Measurements from ENCODE around the gene CANX.
"Not testable (repeated sequence)": the region's sequence is repeated elsewhere in the genome, so short reads cannot be mapped to it uniquely, and the experiment has no call there.

CANX gene, protein sequence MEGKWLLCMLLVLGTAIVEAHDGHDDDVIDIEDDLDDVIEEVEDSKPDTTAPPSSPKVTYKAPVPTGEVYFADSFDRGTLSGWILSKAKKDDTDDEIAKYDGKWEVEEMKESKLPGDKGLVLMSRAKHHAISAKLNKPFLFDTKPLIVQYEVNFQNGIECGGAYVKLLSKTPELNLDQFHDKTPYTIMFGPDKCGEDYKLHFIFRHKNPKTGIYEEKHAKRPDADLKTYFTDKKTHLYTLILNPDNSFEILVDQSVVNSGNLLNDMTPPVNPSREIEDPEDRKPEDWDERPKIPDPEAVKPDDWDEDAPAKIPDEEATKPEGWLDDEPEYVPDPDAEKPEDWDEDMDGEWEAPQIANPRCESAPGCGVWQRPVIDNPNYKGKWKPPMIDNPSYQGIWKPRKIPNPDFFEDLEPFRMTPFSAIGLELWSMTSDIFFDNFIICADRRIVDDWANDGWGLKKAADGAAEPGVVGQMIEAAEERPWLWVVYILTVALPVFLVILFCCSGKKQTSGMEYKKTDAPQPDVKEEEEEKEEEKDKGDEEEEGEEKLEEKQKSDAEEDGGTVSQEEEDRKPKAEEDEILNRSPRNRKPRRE

DNA sequence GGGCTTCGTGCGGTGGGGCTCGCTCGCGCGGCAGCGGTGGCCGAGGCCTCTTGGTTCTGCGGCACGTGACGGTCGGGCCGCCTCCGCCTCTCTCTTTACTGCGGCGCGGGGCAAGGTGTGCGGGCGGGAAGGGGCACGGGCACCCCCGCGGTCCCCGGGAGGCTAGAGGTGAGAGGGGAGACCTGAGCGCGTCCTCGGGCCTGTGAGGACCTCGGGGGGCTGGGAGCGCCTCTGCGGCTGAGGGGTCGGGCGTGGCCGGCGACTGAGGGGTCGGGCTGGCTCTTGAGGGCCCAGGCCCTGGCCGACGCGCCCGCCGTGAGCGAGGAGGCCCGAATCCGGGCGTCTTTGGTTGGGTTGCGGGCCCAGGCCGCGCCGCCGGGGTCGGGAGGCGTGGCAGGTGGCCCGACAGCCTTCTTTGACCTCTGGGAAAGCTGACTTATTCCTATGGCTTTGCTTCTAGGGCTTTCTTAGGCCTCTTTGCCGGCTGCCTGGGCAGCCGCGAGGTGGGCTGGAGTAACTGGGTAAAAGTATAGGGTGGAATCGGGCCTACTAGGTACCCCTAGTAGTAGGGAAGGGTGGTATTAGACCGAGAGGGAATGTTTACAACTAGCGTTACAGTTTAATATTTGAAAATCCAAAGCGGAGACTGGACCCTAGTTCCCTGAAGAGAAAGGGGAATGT is at the start of gene CANX:
Gene CANX, plus strand, starts transcription at position 33 of the 681 bp plus-strand sequence. CDS start 6,715 bp downstream, outside the sequence.
- no peak for DNase-seq

DNA sequence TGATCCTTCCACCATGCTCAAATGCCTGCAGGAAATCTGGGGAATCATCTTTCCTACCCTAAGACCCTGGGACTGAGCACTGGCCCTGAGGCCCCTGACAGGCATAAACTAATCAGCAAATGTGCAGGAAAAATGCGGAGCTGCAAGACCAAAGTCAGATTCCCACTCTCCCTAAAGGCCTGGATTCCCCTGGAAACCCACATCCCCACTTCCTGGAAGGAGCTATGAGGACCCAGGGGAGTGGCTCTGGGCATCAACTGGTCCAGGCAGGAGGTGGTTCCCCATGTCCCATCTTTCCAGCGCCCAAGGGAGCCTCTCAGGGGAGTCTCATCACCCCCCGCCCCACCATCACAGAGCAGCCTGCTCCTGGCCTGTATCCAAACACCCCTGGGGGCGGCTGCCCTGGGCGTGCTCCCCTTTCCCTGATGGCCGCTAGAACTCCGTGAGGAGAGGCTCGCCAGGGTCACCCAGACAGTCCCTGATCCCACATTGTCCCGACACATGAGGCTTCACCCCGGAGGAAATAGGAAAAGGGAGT is 49.5 kb upstream of the CANX start:
- DNase-seq, result not testable (repeated sequence)

DNA sequence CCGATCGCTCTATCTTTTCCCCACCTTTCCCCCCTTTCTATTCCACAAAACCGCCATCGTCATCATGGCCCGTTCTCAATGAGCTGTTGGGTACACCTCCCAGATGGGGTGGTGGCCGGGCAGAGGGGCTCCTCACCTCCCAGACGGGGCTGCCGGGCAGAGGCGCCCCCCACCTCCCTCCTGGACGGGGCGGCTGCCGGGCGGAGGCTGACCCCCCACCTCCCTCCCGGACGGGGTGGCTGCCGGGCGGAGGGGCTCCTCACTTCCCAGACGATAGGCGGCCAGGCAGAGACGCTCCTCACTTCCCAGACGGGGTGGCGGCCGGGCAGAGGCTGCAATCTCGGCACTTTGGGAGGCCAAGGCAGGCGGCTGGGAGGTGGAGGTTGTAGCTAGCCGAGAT is 48.5 kb upstream of the CANX start:
- not testable (repeated sequence) for DNase-seq

DNA sequence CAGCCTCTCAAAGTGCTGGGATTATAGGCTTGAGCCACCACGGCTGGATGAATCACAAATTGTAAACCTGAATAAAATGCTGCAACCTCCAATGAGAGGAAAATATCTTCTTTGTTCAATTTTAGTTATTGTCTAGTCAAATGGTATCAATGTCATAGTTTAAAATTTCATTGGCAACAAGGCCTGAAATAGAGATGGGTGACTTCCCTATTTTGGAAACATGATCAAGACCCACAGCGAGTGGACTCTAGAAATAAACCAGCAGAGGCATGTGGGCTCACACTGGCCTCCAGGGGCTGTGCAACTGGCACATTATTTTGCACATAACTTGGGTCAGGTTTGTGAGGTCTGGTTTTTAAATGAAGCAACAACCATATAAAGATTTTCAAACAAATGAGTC is 45.6 kb upstream of the CANX start:
- not testable (repeated sequence) for DNase-seq

DNA sequence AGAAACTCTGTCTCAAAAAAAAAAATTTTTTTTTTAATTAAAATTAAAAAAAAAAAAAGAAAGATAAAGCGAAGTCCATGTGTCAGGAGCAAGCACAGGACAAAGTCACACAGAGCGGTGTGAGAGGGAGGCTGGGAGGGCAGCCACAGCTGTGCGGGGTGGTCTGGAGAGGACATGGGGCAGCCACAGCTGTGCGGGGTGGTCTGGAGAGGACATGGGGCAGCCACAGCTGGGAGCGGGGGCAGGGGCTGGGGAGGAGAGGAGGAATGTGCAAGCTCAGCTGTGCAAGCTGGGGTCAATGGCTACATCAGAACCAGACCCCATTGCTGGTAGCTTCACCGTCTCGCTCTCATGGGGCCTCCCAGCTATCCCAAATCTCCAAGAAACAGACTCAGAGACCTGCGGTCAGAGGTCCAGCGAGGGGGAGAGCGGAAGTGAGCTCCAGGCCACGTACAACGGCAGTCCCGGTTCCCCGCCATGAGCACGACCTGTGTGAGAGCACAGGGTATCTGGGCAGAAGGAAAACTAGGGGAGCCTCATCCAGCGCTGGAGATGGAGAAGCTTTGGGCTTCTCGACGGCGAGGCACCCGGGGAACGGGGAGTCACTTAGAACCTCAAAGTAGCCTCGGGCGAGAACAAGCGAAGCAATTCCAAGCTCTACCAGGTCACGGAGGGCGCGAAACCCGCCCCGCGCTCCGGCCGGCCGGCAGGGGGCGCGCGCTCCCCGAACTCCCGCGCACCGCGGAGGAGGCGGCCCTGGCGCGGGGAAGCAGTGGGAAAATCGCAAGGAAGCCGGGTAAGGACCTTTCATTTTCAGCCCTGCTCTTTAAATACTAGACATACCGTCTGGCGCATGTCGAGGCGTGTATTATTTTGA is 41.2 kb upstream of the CANX start:
- DNase-seq, result not testable (repeated sequence)

DNA sequence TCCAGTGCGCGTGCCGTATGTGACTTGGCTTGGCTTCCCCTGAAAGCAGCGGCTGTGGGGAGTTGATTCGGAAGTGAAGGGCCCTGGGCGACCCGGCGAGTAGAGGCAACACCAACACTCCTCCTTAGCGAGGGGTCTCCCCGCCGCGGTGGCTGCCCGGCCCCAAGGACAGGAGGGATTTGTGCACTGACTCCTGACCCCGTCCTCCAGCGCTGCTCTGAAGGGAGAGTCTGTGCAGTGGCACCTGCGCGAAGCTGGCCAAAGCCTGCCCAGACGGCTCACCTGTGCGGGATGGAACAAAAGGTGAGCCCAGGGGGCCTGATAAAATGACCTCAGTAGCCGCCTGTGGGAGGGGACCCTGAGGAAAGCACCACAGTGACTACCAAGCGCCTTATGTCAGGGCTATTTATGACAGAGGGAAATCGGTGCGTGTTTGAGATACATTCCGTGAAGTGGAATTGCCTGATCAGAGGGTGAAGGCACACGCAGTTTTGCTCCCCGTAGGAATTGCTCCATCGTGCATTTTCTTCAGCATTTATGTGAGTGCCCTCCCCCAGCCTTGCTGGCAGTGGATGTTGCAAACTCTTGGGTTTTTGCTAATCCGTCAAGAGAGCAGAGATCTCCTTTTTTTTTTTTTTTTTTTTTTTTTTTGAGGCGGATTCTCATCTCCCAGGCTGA is 40.4 kb upstream of the CANX start:
- DNase-seq, result peak; percentile 8

DNA sequence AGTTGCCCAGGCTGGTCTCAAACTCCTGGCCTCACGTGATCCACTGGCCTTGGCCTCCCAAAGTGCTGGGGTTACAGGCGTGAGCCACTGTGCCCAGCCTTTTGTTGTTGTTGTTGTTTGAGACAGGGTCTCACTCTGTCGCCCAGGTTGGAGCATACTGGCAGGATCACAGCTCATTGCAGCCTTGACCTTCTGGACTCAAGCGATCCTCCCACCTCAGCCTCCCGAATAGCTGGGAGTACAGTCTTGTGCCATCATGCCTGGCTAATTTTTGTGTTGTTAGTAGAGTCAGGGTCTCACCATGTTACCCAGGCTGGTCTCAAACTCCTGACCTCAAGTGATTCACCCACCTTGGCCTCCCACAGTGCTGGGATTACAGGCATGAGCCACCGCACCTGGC is 37.1 kb upstream of the CANX start:
- not testable (repeated sequence) for DNase-seq

DNA sequence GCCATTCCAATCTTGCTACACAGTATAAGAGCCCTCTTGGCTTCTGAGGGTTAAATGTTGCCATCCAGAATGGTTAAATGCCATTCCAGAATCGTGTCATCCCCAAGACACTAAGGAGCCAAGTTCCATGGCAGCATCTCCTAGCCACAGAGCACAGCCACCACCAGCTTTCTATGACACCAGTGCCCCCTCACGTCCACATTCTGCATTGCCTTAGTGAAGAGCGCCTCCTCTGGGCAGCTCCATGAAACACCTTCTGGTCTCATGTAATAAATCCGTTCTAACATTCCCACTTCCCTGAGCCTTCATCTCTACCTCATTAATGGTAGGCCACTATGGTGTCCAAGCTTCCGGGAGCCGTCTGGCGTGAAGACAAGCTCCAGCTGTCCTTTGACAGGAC is 30.4 kb upstream of the CANX start:
- peak; percentile 69 for DNase-seq

DNA sequence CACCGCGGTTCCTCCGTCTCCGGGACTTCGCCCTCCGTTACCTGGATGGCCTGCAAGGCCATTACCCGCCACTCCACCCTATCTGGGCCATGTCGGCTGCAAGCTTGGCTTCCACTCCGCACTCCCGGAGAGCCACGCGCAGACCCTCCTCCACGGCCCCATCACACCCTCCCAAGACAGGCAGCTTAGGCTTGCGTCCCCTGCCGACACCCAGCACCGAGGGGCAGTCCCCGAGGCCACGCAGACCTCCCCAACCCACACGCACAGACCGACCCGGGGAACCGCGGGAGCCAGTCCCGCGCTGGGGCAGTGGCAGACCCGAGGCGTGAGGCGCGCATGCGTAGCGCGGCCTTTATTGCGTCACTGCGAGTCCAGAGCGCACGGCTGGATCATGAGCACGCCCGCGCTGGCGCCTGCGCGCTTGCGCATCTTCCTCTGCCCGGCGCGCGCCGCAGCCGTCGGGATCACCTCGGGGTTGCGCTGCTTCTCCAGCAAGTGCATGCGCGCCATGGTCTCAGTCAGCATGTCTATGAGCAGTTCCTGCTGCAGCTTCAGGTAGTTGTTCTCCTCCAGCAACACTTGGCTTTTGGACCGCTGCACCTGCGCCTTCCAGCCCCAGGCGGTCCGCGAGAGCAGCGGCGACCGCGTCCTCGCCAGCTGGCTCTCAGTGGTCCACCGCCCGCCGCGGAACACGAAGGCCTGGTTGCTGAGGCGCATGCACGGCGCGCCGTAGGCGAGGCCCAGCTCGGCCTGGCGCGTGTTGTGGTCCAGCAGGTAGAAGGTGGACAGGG is 20.3 kb upstream of the CANX start:
- DNase-seq, result peak; percentile 96

DNA sequence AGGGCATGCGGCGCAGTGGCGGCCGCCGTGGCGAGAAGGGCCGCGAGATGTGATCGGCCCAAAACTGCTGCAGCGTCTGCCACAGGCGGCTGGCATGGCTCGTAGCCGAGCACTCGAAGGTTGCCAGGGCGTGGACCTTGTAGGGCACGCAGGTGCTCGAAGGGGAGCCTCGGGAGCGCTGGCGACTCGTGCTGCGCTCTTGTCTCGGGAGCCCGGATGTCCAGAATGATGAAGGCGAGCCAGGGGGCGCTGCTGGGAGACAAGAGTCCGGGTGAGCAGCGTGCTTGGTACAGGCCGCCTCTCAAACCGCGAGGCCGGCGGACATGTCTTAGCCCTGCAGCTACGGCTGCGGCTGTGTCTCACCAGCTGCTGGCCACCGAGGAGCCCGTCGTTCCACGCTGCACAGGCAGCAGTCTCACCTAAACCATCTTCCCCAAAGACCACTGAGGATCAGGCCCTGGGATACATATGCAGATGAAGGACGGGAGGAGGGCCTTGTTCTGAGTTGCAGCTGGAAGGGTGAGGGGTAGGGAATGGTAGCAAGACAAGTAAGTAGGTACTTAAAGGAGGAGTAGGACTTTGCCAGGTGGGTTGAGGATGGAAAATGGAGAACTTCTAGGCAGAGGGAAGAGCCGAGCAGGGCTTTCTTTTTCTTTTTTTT is 19.6 kb upstream of the CANX start:
- DNase-seq, result peak; percentile 41

DNA sequence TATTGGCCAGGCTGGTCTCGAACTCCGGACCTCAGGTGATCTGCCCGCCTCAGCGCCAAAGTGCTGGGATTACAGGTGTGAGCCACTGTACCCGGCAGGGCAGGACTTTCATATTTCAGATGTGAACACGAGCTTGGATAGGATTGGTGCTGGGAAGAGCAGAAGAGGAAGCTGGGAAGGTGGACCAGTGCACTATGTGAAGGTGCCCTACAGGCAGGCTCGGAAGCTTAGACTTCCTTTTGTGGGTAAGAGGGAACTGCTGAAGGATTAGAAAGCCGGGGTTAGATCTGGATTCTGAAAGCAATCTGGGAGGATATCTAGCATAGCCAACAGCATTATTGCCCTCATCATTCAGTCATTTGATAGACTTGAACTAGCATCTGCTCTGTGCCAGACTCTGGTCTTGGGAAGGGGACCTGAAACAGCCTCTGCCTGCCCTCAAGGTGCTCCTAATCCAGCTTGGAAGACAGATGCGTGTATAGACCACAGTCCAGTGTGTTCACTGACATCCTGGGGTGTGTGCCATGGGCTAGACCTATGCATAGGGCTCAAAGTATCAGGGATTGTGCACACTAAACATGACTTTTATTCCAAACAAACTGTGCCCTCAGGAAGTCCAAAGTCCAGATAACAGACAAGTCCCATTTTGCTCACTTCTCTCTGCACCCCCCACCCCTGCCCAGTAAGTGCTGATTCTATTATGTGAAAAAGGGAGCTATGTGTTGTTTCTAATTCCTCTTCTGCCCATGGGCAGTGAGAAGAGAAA is 18.6 kb upstream of the CANX start:
- DNase-seq, result no peak

DNA sequence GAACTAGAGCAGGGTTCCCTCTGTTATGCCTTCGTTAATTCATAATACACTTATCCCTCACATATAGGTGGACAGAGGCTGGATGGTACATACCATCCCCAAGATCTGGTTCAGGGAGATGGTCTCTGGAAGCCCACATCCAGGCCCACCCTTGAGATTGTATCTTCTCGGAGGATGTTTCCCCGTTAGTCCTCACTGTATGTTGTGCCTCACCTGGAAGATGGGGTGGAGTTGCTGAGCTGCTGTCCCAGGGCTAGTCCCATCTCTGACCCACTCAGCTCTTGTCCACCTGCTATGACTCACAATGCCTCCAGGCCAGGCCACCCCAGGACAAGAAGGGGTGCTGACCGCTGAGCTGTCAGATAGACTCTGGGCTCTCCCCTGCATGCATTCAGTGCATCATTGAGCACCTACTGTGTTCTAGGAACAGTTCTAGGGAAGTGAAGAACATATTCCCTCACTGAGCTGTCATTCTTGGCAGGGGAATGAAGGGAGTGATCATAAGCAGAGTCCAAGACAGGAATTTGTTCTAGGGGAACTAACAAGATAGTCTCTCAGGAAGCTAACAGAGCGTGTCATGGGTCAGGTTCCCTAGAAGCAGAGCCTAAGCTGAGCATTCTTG is 17.9 kb upstream of the CANX start, which contains the start of gene CBY3:
Gene CBY3, minus strand, starts transcription at position 255 of the 622 bp plus-strand sequence. Its CDS starts 116 bp downstream, at position 139.
- no peak for DNase-seq

DNA sequence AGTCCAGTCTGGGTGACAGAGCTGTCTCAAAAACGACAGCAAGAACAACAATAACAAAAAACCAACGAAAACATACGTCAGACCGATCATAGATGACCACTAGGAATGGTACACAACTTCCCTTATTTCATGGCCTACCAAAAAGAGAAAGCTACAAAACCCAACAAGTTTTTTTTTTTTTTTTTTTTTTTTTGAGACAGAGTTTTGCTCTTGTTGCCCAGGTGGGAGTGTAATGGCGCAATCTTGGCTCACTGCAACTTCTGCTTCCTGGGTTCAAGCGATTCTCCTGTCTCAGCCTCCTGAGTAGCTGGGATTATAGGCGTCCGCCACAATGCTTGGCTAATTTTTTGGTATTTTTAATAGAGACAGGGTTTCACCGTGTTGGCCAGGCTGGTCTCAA is 9.6 kb upstream of the CANX start:
- DNase-seq, result not testable (repeated sequence)

DNA sequence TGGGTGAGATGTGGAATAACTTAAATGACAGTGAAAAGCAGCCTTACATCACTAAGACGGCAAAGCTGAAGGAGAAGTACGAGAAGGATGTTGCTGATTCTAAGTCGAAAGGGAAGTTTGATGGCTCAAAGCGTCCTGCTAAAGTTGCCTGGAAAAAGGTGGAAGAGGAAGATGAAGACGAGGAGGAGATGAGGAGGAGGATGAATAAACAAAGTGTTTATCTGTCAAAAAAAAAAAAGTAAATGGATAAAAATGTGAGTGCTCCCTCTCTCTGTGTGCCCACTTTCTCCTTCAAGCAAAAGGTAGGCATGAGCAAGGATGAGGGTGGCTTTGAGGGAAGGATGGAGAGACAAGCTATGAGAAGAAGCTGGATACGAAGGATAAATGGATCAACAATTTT is 4.2 kb upstream of the CANX start:
- no peak for DNase-seq

DNA sequence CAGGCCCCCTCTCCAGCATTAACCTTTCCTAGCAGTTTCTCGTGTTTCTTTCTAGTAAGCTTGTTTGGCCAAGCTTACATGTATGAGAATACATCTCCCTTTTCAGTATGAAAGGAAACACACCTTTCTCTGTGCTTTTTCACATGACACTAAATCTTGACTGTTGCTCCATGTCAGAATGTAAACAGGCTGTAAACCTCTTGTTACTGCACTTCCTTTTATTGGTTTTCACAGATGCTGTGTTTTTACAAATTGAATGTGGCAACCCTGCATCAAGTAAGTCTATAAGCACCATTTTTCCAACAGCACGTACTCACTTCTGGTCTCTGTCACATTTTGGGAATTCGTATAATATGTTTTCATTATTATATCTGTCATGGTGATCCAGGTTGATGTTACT is 2.2 kb upstream of the CANX start:
- DNase-seq, result no peak

DNA sequence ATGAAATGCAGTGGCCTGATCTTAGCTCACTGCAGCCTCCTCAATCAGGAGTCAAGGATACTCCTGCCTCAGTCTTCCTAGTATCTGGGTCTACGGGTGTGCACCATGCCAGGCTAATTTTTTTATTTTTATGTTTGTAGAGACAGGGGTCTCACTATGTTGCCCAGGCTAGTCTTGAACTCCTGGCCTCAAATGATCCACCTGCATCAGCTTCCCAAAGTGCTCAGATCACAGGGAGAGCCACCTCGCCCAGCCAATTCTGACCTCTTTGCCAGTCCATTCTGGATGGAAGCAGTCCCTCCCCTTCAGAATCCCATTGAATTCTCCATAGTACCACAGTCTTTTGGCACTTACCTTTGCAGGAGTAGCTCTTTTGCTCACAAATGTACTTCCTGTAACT is 1.7 kb upstream of the CANX start:
- no peak for DNase-seq

DNA sequence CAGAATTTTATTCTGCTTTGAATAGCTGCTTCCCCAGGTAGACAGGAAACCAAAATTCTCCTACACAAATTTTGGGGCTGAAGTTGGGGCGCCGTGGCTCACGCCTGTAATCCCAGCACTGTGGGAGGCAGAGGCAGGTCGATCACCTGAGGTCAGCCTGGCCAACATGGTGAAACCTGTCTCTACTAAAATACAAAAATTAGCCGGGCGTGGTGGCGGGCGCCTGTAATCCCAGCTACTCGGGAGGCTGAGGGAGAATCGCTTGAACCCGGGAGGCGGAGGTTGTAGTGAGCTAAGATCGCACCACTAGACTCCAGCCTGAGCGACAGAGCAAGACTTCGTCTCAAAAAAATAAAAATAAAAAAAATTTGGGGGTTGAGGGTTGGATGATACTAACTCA is 1.2 kb upstream of the CANX start:
- DNase-seq, result not testable (repeated sequence)

DNA sequence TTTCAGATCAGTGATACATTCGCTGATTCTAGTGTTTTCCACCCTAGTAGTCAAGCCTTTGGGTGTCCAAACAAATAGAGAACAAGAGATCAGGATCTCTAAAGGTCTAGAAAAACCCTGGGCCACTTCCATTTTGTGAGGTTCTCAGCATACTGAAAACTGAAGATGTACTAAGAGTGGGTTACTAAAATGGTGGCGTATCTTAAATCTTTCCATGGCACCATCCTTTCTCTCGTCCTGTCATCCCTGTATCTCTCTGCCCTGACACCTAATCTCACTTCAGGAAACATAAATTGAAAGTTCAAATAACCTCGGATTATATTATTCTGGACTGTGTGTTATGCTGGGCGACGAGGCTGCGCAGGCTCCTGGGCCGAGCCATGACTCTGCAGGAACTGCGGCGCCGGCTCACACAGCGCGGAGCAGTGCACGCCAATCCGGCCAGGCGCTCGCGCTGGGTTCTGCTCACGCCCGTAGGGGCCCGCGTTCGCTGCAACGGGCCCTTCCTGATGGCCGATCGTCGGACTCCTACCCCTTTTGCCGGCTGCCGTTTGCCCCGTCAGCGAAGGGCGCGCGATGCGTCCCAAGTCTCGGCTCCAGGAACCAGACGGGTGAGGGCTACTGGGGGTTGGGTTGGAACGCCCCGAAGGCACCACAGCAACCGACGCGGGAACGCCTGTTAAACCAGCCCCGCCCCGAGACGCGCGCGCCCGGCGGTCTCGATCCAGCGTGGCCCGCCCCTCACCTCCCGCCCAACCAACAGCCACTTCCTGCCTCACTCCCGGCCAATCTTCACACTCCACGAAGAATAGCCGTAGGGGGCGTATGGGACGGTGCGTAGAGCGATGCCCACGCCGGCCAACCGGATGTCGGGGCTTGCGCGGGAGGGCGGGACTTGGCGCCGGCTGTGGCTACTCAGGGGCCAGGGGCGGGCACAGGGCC is 503 bp upstream of the CANX start:
- DNase-seq, result peak; percentile 99
